Measurements from ENCODE around the gene ABTB2. TPM values are rescaled to one million over a fixed set of nuclear protein-coding genes. Genes with fewer than 3 reads are reported as not detected.
"Not testable (repeated sequence)": the region's sequence is repeated elsewhere in the genome, so short reads cannot be mapped to it uniquely, and the experiment has no call there.

Gene ABTB2
- total RNA-seq, 2 donors from 2014 or later, result 8.6 to 8.7 TPM

GRCh38 chr11:34256626-34257025 is 101.2 kb downstream of the ABTB2 start:
- intact Hi-C loops (cut with DNase I), result no loop called here
- no peak for DNase-seq (ENCODE audit: low spot score)

DNA sequence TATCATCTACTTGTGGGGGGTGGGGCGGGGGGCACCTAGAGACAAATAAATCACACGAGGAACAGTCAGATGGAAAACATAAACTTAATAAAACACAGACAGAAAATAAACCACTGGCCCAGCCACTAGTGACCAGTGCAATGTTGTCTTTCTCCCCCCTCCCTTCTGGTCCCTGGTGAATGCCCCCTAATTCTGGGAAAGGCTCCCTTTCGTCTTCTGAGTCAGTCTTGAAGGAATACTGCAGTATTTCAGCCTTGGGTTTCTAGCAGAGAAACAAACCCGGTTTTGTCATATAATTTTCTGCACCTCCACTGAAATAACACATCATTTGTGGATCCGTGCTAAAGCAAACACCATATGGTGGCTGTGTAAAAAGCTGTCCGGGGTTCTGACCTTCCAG is 101.7 kb downstream of the ABTB2 start:
- DNase-seq (ENCODE audit: low spot score), result no peak
- intact Hi-C loops (cut with DNase I), result no loop called here

GRCh38 chr11:34255101-34255500 is 102.7 kb downstream of the ABTB2 start:
- DNase-seq (ENCODE audit: low spot score), result no peak
- intact Hi-C loops (cut with DNase I), result loop anchor here in 1 of 2 donors (1.0 kb wide), 1 partner anchor 27 kb away; no protein-coding TSS in a partner anchor

- no peak for DNase-seq (ENCODE audit: low spot score)
- intact Hi-C loops (cut with DNase I), result loop anchor here in 1 of 2 donors (5.0 kb wide), 1 partner anchor 82 kb away; no protein-coding TSS in a partner anchor
These were observed 103.8 kb downstream of the ABTB2 start for GRCh38 chr11:34254011-34254410.

DNA sequence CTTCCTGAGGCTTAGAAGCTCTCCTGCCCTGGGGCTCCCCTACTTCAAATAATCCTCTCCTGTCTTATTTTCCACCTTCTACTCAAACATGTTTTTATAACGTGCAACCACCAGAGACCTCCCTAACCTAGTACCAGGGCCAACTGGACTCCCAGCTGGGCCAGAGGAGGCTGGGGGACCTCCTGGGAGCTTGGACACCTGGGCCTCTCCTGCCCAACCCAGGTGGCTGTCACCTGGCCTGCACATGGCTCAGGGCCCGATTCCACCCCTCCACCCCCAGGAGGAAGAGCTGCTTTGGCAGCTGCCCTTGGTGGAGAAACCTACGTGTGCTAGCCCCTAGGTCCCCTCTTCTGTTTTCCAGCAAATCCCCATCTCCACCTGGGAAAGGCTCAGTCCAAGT is 105.2 kb downstream of the ABTB2 start:
- intact Hi-C loops (cut with DNase I), result loop anchor here in 1 of 2 donors (5.0 kb wide), 1 partner anchor 80 kb away; no protein-coding TSS in a partner anchor
- DNase-seq (ENCODE audit: low spot score), result peak; percentile 38

DNA sequence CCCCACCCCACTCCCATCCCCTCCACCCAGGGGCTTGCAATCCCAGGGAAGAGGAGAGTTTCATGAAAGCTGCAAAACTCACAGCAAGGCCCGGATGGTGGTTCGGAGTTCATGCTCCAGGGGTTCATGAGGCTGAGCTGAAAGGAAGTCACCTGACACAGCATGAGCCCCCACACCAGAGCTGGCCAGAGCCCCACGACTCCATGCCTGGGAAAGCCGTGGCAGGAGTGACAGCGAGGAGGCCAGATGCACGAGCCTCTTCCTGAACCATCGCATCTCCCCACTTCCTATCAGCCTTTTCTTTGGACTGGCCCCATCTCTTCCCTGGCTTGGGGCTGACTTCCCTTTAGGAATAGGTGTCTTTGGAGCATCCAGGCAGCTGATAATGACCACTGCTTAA is 105.8 kb downstream of the ABTB2 start:
- intact Hi-C loops (cut with DNase I), result loop anchor here in 1 of 2 donors (5.0 kb wide), 1 partner anchor 80 kb away; no protein-coding TSS in a partner anchor
- no peak for DNase-seq (ENCODE audit: low spot score)

GRCh38 chr11:34251589-34251980 is 106.2 kb downstream of the ABTB2 start:
- intact Hi-C loops (cut with DNase I), result loop anchor here in 1 of 2 donors (5.0 kb wide), 1 partner anchor 79 kb away; no protein-coding TSS in a partner anchor
- DNase-seq (ENCODE audit: low spot score), result no peak

GRCh38 chr11:34250732-34251588 is 106.8 kb downstream of the ABTB2 start:
- DNase-seq (ENCODE audit: low spot score), result peak; percentile 86
- intact Hi-C loops (cut with DNase I), result loop anchor here in 1 of 2 donors (5.0 kb wide), 1 partner anchor 79 kb away; no protein-coding TSS in a partner anchor

DNA sequence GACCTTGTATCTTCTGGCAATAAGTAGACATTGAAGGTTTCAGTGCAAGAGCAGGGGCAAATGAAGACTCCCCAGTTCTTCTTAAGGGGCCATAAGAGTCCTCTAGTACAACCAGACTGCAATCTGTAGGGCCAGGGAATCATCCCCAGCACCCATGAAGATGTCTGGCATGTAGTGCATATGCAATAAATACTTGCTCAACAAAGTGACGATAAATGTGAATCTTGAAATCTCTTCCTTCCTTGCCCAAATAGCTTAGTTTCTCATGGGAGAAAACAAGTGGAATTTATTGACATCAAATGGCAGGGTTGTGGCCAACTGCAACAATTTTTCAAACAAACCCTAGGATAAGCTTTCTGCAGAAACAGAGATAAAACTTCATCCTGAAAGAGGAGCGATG is 107.6 kb downstream of the ABTB2 start:
- no peak for DNase-seq (ENCODE audit: low spot score)
- intact Hi-C loops (cut with DNase I), result loop anchor here in 1 of 2 donors (5.0 kb wide), 1 partner anchor 78 kb away; no protein-coding TSS in a partner anchor

- no peak for DNase-seq (ENCODE audit: low spot score)
- intact Hi-C loops (cut with DNase I), result no loop called here
These were observed 108.4 kb downstream of the ABTB2 start for GRCh38 chr11:34249439-34249838.

DNA sequence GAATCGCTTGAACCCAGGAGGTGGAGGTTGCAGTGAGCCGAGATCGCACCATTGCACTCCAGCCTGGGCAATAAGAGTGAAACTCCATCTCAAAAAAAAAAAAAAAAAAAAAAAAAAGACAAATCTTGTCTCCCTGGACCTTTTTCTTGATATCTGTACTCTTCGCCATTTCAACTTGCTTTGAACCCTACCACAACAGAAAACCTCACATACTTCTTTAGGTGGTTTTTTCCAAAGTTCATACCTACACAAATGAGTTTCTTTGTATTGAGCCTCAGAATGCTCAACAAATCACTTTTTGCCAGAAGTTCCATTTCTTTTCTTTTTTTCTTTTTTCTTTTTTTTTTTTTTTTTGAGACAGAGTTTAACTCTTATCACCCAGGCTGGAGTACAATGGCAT is 111.3 kb downstream of the ABTB2 start:
- intact Hi-C loops (cut with DNase I); DNase-seq (ENCODE audit: low spot score): not testable (repeated sequence)

DNA sequence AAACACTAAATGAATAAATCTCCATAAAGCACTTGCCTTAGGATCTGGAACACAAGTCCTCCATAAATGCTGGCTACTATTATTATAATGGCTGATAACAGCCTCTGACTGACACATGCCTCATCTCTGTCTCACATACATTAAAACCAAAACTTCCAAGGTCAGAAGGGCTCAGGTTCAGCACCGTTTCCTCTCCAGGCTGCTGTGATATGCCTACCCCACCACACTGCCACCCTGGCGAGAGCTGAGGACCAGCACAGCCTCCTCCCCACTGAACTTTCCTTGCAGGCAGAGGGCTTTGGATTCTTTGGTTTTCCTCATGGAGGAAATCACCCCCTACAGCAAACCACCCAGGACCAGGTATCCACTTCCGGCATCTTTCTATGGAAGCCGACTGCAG is 112.8 kb downstream of the ABTB2 start:
- DNase-seq (ENCODE audit: low spot score), result no peak
- intact Hi-C loops (cut with DNase I), result no loop called here

DNA sequence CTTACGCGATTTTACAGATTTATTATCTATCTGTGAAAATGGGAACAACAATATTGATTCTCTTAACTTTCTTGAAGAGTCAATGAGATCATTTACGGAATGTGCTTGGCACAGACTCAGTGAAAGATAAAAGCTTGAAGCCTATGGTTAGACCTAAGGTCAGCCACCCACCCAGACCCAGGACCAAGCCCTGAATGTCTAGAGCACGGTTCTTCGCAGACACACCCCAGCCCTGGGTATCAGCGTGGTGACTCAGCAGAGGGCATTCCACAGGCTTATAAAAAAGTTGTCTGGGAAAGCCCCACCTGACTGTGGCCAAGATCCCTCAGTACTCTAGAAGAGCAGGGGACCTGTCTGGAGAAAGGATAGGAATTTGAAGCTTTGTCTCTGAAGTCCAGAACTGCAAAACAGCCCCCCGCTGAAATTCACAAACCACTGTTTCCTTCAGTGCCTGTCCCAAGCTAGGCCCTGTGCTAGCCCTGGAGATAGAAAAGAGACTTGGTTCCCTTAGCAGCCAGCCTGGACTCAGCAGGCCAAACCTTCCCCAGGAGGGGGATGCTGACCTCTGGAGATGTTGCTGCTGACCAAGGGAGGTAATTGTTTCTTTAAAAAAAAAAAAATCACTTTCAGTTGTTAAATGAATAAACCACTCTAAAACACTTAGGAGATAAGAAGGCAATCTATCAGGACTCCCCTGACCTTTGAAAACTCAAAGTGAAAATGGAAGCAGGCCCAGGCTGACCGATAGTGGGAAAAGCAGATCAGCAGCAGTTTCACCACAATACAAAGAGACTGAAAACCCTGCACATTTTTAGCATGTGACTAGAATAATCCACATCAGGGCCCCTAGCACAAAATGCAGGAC is 114.0 kb downstream of the ABTB2 start:
- DNase-seq (ENCODE audit: low spot score), result no peak

DNA sequence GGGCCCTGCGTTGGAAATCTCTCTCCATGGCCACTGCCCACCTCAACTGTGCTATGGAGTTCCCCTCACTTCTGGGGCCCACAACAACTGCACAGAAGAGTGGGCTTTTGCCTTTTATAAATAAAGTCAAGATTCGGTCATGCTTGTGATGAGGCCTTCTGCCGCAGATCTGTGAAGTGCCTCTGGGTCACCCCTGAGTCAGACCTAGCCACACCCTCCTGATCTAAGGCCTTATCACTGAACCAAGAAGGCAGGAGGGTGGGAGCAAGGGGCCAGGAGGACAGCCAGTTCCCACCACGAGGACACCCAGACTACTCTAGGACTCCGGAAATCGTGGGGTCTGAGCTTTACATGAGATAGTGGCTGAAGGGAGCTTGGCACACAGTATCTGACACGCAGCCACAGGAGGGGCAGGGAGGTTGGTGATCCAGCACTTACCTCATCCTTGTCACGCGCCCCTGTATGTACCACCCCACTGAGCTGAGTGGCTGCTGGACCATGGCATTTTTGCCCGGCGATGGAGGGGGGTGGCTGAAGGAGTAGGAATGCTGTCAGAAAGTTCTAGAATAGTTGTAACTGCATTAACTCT is 115.7 kb downstream of the ABTB2 start:
- DNase-seq (ENCODE audit: low spot score), result no peak
- intact Hi-C loops (cut with DNase I), result no loop called here

More for the DNA sequence above, 114.0 kb downstream of the ABTB2 start:
- intact Hi-C loops (cut with DNase I), result no loop called here

GRCh38 chr11:34240150-34240494 is 117.7 kb downstream of the ABTB2 start:
- intact Hi-C loops (cut with DNase I), result no loop called here

DNA sequence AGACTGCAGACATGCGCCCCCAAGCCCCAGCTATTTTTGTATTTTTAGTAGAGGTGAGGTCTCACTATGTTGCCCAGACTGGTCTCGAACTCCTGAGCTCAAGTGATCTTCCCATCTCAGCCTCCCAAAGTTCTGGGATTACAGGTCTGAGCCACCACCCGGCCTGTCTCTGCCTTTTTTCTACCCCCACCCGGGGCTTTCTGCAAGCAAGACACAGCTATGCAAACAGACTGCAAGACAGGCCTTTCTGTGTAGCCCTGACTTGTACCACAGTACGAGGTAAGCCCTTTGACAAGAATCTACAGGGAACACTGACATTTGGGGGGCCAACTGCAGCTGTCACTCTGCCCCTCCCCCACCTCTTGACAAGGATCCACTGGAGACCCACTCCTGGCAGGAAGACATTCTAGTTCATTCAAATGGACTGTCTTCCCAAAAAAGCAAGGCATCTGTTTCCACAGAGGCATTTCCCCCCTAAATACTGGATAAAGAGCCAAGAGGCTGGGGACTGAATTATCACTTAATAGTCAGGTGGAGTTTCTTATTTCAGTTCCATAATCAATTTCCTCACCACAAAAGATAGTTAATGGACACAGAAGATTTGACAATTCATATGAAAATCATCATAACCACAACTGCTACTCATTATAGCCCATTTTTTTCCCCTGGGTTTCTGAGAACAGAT is 118.2 kb downstream of the ABTB2 start:
- intact Hi-C loops (cut with DNase I), result loop anchor here in 1 of 2 donors (1.0 kb wide), 1 partner anchor 25 kb away; no protein-coding TSS in a partner anchor
- DNase-seq (ENCODE audit: low spot score), result no peak

More at GRCh38 chr11:34240150-34240494, 117.7 kb downstream of the ABTB2 start:
- no peak for DNase-seq (ENCODE audit: low spot score)

GRCh38 chr11:34238966-34239365 is 118.8 kb downstream of the ABTB2 start:
- no peak for DNase-seq (ENCODE audit: low spot score)
- intact Hi-C loops (cut with DNase I), result loop anchor here in 1 of 2 donors (1.0 kb wide), 1 partner anchor 25 kb away; no protein-coding TSS in a partner anchor

DNA sequence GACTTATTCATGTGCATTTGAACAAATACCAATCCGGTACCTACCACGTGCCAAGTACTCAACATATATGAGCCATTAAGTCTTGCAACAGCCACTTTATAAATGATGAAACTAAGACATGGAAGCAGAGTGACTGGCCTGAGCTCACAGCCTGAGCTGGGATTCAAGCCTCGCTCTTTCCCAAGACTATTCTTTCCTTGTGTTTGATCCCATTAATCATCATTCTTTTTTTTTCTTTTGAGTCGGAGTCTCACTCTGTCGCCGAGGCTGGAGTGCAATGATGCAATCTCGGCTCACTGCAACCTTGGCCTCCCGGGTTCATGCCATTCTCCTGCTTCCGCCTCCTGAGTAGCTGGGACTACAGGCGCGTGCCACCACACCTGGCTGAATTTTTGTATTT is 119.3 kb downstream of the ABTB2 start:
- no peak for DNase-seq (ENCODE audit: low spot score)
- intact Hi-C loops (cut with DNase I), result no loop called here

DNA sequence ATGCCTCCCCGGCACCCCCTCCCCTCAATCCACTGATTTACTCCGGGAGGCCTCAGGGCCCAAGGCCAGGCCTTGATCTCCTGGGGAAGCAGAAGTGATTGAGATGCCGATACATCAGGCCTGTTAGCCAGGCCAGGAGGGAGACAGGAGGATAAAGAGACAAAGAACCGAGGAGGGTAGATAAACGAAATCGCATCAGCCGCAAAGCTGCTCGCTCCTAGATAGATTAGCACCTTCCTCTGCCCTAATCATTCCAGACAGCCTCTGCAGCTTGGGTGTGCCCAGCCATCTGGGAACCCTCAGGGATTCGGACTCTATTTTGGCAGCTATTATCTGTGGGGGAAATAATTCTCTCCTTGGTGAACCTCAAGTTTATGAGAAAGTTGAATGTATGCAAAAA is 121.2 kb downstream of the ABTB2 start:
- intact Hi-C loops (cut with DNase I), result no loop called here
- DNase-seq (ENCODE audit: low spot score), result no peak

Data from posterior vena cava (tissue), 2 donors.